H1 (cell line): Measurements from ENCODE around the gene OR2J2. TPM values are rescaled to one million over a fixed set of nuclear protein-coding genes. Genes with fewer than 3 reads are reported as not detected.

Experiments
- CTCF ChIA-PET: fragments of 300-600 bp; sonication (Branson Sonifier 250); formaldehyde crosslinking; loops from one replicate; lab custom pipeline; 2021; ENCODE audit not compliant: partially characterized antibody; lab: Charles Lee
- POLR2A ChIA-PET: fragments of 300-600 bp; sonication (Branson Sonifier 250); formaldehyde crosslinking; loops from one replicate; lab custom pipeline; 2021; ENCODE audit warnings: inconsistent platforms; ENCODE audit not compliant: partially characterized antibody; lab: Charles Lee
- DNase-seq, 2 experiments: peaks; one replicate each; pipeline versions ENCODE4 v3.0.0 to v3.0.0-alpha.2; 2010 to 2022; ENCODE audit warnings: low spot score in 2 of 2, low read depth in 1 of 2, mixed read lengths in 1 of 2
- FAIRE-seq: peaks from 2 replicates; lab custom pipeline; 2011; peaks lifted over from hg19 to GRCh38; lab: Jason Lieb, UNC
- H2AFZ ChIP-seq: 2 replicates; pipeline ENCODE4 v1.8.1; 2012; ENCODE audit warnings: low read length, inconsistent platforms
- H2AK5ac ChIP-seq: 2 replicates; pipeline ENCODE4 v1.6.1; 2013; ENCODE audit warnings: low read depth, low read length
- H2BK120ac ChIP-seq: replicated peaks from 2 replicates; pipeline ENCODE3; 2013; ENCODE audit warnings: low read depth, low read length, inconsistent platforms
- H2BK12ac ChIP-seq: 2 replicates; pipeline ENCODE4 v1.6.1; 2013; ENCODE audit warnings: low read depth, low read length
- H2BK15ac ChIP-seq: 2 replicates; pipeline ENCODE4 v1.6.1; 2013; ENCODE audit warnings: low read length
- H2BK20ac ChIP-seq: 2 replicates; pipeline ENCODE4 v1.6.1; 2013; ENCODE audit warnings: low read length
- H2BK5ac ChIP-seq: 2 replicates; pipeline ENCODE4 v1.6.1; 2013; ENCODE audit warnings: low read depth, low read length
- H3K14ac ChIP-seq: 2 replicates; pipeline ENCODE4 v1.6.1; 2013; ENCODE audit warnings: inconsistent platforms; ENCODE audit not compliant: insufficient read length
- H3K18ac ChIP-seq: 2 replicates; pipeline ENCODE4 v1.6.1; 2013; ENCODE audit warnings: low read length; ENCODE audit errors: extremely low read depth
- H3K23ac ChIP-seq: 2 replicates; pipeline ENCODE4 v1.6.1; 2013; ENCODE audit warnings: inconsistent platforms; ENCODE audit not compliant: insufficient read length
- H3K23me2 ChIP-seq: 2 replicates; pipeline ENCODE4 v1.6.1; 2013; ENCODE audit warnings: low read depth, low read length
- H3K27ac ChIP-seq: 2 replicates; pipeline ENCODE4 v1.6.1; 2011; ENCODE audit warnings: low read depth, low read length, inconsistent platforms
- H3K27me3 ChIP-seq, 4 experiments: replicated peaks in 1 of 4; 1 replicate in 1 of 4; 2 replicates in 3 of 4; pipeline versions ENCODE4 v1.6.1 to v1.8.1; 2011 to 2013; ENCODE audit warnings: low read length in 3 of 4, mild to moderate bottlenecking in 3 of 4, inconsistent platforms in 2 of 4, mixed read lengths in 2 of 4, moderate library complexity in 1 of 4; ENCODE audit not compliant: control insufficient read depth in 3 of 4, insufficient read depth in 3 of 4; ENCODE audit errors: extremely low read depth in 1 of 4
- H3K36me3 ChIP-seq, 4 experiments: 2 replicates each; pipeline versions ENCODE4 v1.6.1 to v1.8.1; 2011 to 2013; ENCODE audit warnings: mild to moderate bottlenecking in 4 of 4, low read length in 3 of 4, moderate library complexity in 2 of 4, control low read depth in 1 of 4, inconsistent platforms in 1 of 4; ENCODE audit not compliant: insufficient read depth in 4 of 4, control insufficient read depth in 2 of 4
- H3K4ac ChIP-seq: replicated peaks from 2 replicates; pipeline ENCODE3; 2013; ENCODE audit warnings: low read length, low read depth, mixed read lengths, inconsistent platforms; ENCODE audit not compliant: insufficient read length
- H3K4me1 ChIP-seq, 4 experiments: replicated peaks in 1 of 4; 1 replicate in 1 of 4; 2 replicates in 3 of 4; pipeline versions ENCODE4 v1.6.1 to v1.8.1; 2011 to 2013; ENCODE audit warnings: low read length in 3 of 4, inconsistent platforms in 2 of 4, mixed read lengths in 1 of 4; ENCODE audit not compliant: insufficient read depth in 4 of 4, control insufficient read depth in 3 of 4
- H3K4me2 ChIP-seq, 2 experiments: 2 replicates each; pipeline versions ENCODE4 v1.6.1 to v1.8.1; 2011 to 2013; ENCODE audit warnings: low read depth in 2 of 2, low read length in 2 of 2, control low read depth in 1 of 2, inconsistent platforms in 1 of 2, mild to moderate bottlenecking in 1 of 2; ENCODE audit not compliant: insufficient read depth in 1 of 2
- H3K4me3 ChIP-seq, 4 experiments: fragments of 200-600, 300-600 bp in 1 of 4; sonication (generic), shearing (Covaris generic), sonication (Bioruptor Twin) in 1 of 4; 2 replicates each; pipeline versions ENCODE4 v1.5.1 to v1.8.1; 2011 to 2016; ENCODE audit warnings: low read length in 4 of 4, low read depth in 3 of 4, control low read depth in 2 of 4, inconsistent platforms in 2 of 4, mild to moderate bottlenecking in 2 of 4, mixed read lengths in 1 of 4, moderate library complexity in 1 of 4; ENCODE audit not compliant: insufficient read depth in 2 of 4; ENCODE audit errors: extremely low read depth in 1 of 4
- H3K56ac ChIP-seq: replicated peaks from 2 replicates; pipeline ENCODE3; 2013; ENCODE audit warnings: low read depth, mild to moderate bottlenecking, mixed read lengths, low read length, inconsistent platforms; ENCODE audit not compliant: insufficient read length
- H3K79me1 ChIP-seq: 2 replicates; pipeline ENCODE4 v1.6.1; 2013; ENCODE audit warnings: low read depth, low read length, control low read depth
- H3K79me2 ChIP-seq, 2 experiments: 2 replicates each; pipeline versions ENCODE4 v1.6.1 to v1.8.1; 2012 to 2013; ENCODE audit warnings: low read length in 2 of 2, mild to moderate bottlenecking in 2 of 2, inconsistent platforms in 1 of 2; ENCODE audit not compliant: insufficient read depth in 2 of 2, control insufficient read depth in 1 of 2
- H3K9ac ChIP-seq, 4 experiments: replicated peaks in 1 of 4; 1 replicate in 1 of 4; 2 replicates in 3 of 4; pipeline versions ENCODE4 v1.6.1 to v1.8.1; 2011 to 2013; ENCODE audit warnings: low read depth in 3 of 4, low read length in 3 of 4, control low read depth in 2 of 4, mild to moderate bottlenecking in 2 of 4, moderate library complexity in 2 of 4, inconsistent platforms in 1 of 4; ENCODE audit errors: extremely low read depth in 1 of 4
- H3K9me3 ChIP-seq, 2 experiments: 2 replicates each; pipeline versions ENCODE4 v1.6.1 to v1.8.1; 2012 to 2013; ENCODE audit warnings: mild to moderate bottlenecking in 2 of 2, moderate library complexity in 2 of 2, control low read depth in 1 of 2, inconsistent platforms in 1 of 2, low read depth in 1 of 2, low read length in 1 of 2, mixed read lengths in 1 of 2; ENCODE audit not compliant: insufficient read depth in 2 of 2
- H4K20me1 ChIP-seq, 2 experiments: replicated peaks in 1 of 2; 2 replicates each; pipeline versions ENCODE3 to v1.8.1; 2011 to 2013; ENCODE audit warnings: inconsistent platforms in 2 of 2, low read length in 2 of 2, mild to moderate bottlenecking in 1 of 2; ENCODE audit not compliant: insufficient read depth in 2 of 2, control insufficient read depth in 1 of 2
- H4K5ac ChIP-seq: 2 replicates; pipeline ENCODE4 v1.6.1; 2013; ENCODE audit warnings: low read length, low read depth, mixed read lengths, inconsistent platforms; ENCODE audit not compliant: insufficient read length
- H4K8ac ChIP-seq: 2 replicates; pipeline ENCODE4 v1.8.0; 2013; ENCODE audit warnings: mild to moderate bottlenecking, moderate library complexity, low read length, inconsistent platforms; ENCODE audit not compliant: insufficient read depth; ENCODE audit errors: extremely low read depth
- H4K91ac ChIP-seq: replicated peaks from 2 replicates; pipeline ENCODE3; 2013; ENCODE audit warnings: low read length, mixed read lengths, inconsistent platforms; ENCODE audit not compliant: insufficient read length
- ATF2 ChIP-seq: IDR thresholded peaks from 2 replicates; pipeline ENCODE4 v1.6.1; 2012; ENCODE audit warnings: low read length, inconsistent platforms
- BCL11A ChIP-seq, 2 experiments: IDR thresholded peaks; one replicate each; pipeline ENCODE4 v1.6.1; 2011; ENCODE audit warnings: low read depth in 2 of 2, low read length in 2 of 2, mild to moderate bottlenecking in 2 of 2
- CBX8 ChIP-seq: fragments of 300-800, 300-1000 bp; sonication (generic); IDR thresholded peaks from 2 replicates; pipeline ENCODE4 v1.7.1; 2016; ENCODE audit warnings: low read depth, low read length, borderline replicate concordance
- CEBPB ChIP-seq: IDR thresholded peaks from 2 replicates; pipeline ENCODE4 v1.6.1; 2012; ENCODE audit warnings: low read depth, low read length
- CHD1 ChIP-seq: IDR thresholded peaks from 2 replicates; pipeline ENCODE4 v1.6.1; 2012; ENCODE audit warnings: low read depth, low read length, improper control_type of control experiment
- GABPA ChIP-seq: IDR thresholded peaks from 2 replicates; pipeline ENCODE4 v1.6.1; 2011; ENCODE audit warnings: mild to moderate bottlenecking, low read length, moderate library complexity, borderline replicate concordance; ENCODE audit not compliant: insufficient read depth
- RXRA ChIP-seq: IDR thresholded peaks from 2 replicates; pipeline ENCODE4 v1.6.1; 2011; ENCODE audit warnings: low read depth, mild to moderate bottlenecking, low read length, moderate library complexity; ENCODE audit not compliant: insufficient read depth
- TCF12 ChIP-seq: IDR thresholded peaks from 2 replicates; pipeline ENCODE4 v1.6.1; 2011; ENCODE audit warnings: low read depth, mild to moderate bottlenecking, low read length
- TEAD4 ChIP-seq: IDR thresholded peaks from 2 replicates; pipeline ENCODE4 v1.6.1; 2012; ENCODE audit warnings: low read depth, low read length, inconsistent platforms, mixed read lengths
- ZNF274 ChIP-seq: IDR thresholded peaks from 2 replicates; pipeline ENCODE4 v1.7.0; 2012; ENCODE audit warnings: low read length, borderline replicate concordance; ENCODE audit errors: extremely low read depth
- polyA plus RNA-seq, 7 experiments: library from polyadenylated mRNA; depleted of rRNA in 3 of 7; stranded (reverse) in 5 of 7; unstranded in 2 of 7; fragments of >200 nt in 5 of 7; fragments of 200-250 nt in 2 of 7; gene quantifications; 1 replicate in 5 of 7; 2 replicates in 1 of 7; 4 replicates in 1 of 7; pipeline versions ENCODE4 v1.2.1 to v1.2.3, GENCODE V29; 2011 to 2013; ENCODE audit warnings: missing spikeins in 2 of 7, mixed read lengths in 2 of 7
- total RNA-seq: library from RNA; stranded (reverse); fragmentation: NEBNext Ultra II Directional; extraction: Animal tissue kit (Norgen Biotek cat#: 25700); gene quantifications from 2 replicates; pipeline ENCODE4 v1.2.1, GENCODE V29; 2021

OR2J2 gene
- total and polyA plus RNA-seq, 2 of the 8 experiments (the other 6 are each of a cell fraction or from before 2014, with no cell fraction given) = not detected

GRCh38 chr6:29142309-29142708 lies 28.4 kb upstream of the OR2J2 start:
- H3K4me2 ChIP-seq = no peak overlapping the region
- POLR2A ChIA-PET = interaction anchor here (0.6 kb wide), 1 partner anchor 750 kb away, joined by 3 read pairs; no protein-coding TSS in a partner anchor
- H2AK5ac ChIP-seq = no peak overlapping the region
- no peak overlapping the region for H2BK12ac ChIP-seq
- H3K4me3 ChIP-seq = no peak overlapping the region
- no peak for DNase-seq
- TF ChIP-seq TCF12 (no peak), TEAD4 (no peak), CEBPB (no peak), CHD1 (no peak), BCL11A (IDR thresholded peaks at IDR 0.05; ENCODE audit: low read depth in 2 of 2, low read length in 2 of 2) (no peak), ATF2 (no peak), RXRA (no peak), ZNF274 (no peak), GABPA (no peak), CBX8 (no peak)
- no peak overlapping the region for H2BK15ac ChIP-seq
- no peaks in the 10 kb centered on the region for H3K79me2 ChIP-seq
- no peak overlapping the region for H4K91ac ChIP-seq
- H4K5ac ChIP-seq = no peak overlapping the region
- H3K4me1 ChIP-seq = no peaks in the 10 kb centered on the region
- H3K9ac ChIP-seq = no peak overlapping the region
- no peaks in the 10 kb centered on the region for H3K79me1 ChIP-seq
- no peak overlapping the region for H3K56ac ChIP-seq
- peaks cover 14 to 15% of the 10 kb centered on the region in 2 experiments for H3K9me3 ChIP-seq
- H2BK5ac ChIP-seq = no peak overlapping the region
- H4K20me1 ChIP-seq = no peaks in the 10 kb centered on the region
- H2BK120ac ChIP-seq = no peak overlapping the region
- H2BK20ac ChIP-seq = no peak overlapping the region
- H4K8ac ChIP-seq = no peak overlapping the region
- no peak for FAIRE-seq
- no peak overlapping the region for H3K14ac ChIP-seq
- no peak overlapping the region for H3K23ac ChIP-seq
- H3K27ac ChIP-seq = no peak overlapping the region
- CTCF ChIA-PET = no interaction called here
- no peak overlapping the region for H2AFZ ChIP-seq
- H3K18ac ChIP-seq = no peak overlapping the region
- H3K4ac ChIP-seq = no peak overlapping the region
- H3K27me3 ChIP-seq = no peaks in the 10 kb centered on the region
- no peaks in the 10 kb centered on the region for H3K23me2 ChIP-seq
- H3K36me3 ChIP-seq = no peaks in the 10 kb centered on the region
